Measurements from ENCODE around the gene EIF2AK2.

DNA sequence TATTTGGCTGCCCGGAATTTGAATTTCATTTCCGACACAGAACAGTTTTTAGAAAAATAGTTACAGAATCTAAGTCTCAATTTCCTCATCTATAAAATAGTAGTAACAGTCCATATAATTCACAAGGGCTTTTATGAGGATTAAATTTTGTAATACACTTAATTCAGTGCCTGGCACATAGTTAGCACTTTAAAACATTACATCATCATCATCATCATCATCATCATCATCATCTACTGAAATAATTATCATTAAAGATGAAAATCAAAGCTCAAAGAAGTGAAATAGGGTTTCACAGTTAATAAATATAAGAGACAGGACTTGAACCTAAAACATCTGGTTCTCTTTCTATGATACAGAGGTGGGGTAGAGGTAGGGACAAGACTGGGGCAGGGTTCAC is 85.8 kb downstream of the EIF2AK2 start:
- TF ChIP-seq EP300 (IDR thresholded peaks at IDR 0.05; ENCODE audit: borderline replicate concordance), result no peak
- no peak for TF ChIP-seq YY1 (IDR thresholded peaks at IDR 0.05; ENCODE audit: low read depth)
- TF ChIP-seq TAF1 (IDR thresholded peaks at IDR 0.05; ENCODE audit: low read depth), result no peak
- TF ChIP-seq, protein P1, sequence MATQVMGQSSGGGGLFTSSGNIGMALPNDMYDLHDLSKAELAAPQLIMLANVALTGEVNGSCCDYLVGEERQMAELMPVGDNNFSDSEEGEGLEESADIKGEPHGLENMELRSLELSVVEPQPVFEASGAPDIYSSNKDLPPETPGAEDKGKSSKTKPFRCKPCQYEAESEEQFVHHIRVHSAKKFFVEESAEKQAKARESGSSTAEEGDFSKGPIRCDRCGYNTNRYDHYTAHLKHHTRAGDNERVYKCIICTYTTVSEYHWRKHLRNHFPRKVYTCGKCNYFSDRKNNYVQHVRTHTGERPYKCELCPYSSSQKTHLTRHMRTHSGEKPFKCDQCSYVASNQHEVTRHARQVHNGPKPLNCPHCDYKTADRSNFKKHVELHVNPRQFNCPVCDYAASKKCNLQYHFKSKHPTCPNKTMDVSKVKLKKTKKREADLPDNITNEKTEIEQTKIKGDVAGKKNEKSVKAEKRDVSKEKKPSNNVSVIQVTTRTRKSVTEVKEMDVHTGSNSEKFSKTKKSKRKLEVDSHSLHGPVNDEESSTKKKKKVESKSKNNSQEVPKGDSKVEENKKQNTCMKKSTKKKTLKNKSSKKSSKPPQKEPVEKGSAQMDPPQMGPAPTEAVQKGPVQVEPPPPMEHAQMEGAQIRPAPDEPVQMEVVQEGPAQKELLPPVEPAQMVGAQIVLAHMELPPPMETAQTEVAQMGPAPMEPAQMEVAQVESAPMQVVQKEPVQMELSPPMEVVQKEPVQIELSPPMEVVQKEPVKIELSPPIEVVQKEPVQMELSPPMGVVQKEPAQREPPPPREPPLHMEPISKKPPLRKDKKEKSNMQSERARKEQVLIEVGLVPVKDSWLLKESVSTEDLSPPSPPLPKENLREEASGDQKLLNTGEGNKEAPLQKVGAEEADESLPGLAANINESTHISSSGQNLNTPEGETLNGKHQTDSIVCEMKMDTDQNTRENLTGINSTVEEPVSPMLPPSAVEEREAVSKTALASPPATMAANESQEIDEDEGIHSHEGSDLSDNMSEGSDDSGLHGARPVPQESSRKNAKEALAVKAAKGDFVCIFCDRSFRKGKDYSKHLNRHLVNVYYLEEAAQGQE (IDR thresholded peaks at IDR 0.05; ENCODE audit: low read depth), result no peak
- TF ChIP-seq NFIC (IDR thresholded peaks at IDR 0.05), result no peak
- TF ChIP-seq CEBPB (IDR thresholded peaks at IDR 0.05), result no peak
- TF ChIP-seq, protein P2, sequence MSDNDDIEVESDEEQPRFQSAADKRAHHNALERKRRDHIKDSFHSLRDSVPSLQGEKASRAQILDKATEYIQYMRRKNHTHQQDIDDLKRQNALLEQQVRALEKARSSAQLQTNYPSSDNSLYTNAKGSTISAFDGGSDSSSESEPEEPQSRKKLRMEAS (IDR thresholded peaks at IDR 0.05), result no peak
- TF ChIP-seq FOXM1 (IDR thresholded peaks at IDR 0.05; ENCODE audit: borderline replicate concordance, low read depth), result no peak
